H1 (cell line): ENCODE results near the gene HTR3D. TPM values are rescaled to one million over a fixed set of nuclear protein-coding genes. Genes with fewer than 3 reads are reported as not detected.

Source experiments
- CTCF ChIA-PET: fragments of 300-600 bp; sonication (Branson Sonifier 250); formaldehyde crosslinking; loops from one replicate; lab custom pipeline; 2021; ENCODE audit not compliant: partially characterized antibody; lab: Charles Lee
- POLR2A ChIA-PET: fragments of 300-600 bp; sonication (Branson Sonifier 250); formaldehyde crosslinking; loops from one replicate; lab custom pipeline; 2021; ENCODE audit warnings: inconsistent platforms; ENCODE audit not compliant: partially characterized antibody; lab: Charles Lee
- DNase-seq, 2 experiments: peaks; one replicate each; pipeline versions ENCODE4 v3.0.0 to v3.0.0-alpha.2; 2010 to 2022; ENCODE audit warnings: low spot score in 2 of 2, low read depth in 1 of 2, mixed read lengths in 1 of 2
- FAIRE-seq: peaks from 2 replicates; lab custom pipeline; 2011; peaks lifted over from hg19 to GRCh38; lab: Jason Lieb, UNC
- H2AFZ ChIP-seq: 2 replicates; pipeline ENCODE4 v1.8.1; 2012; ENCODE audit warnings: low read length, inconsistent platforms
- H2AK5ac ChIP-seq: 2 replicates; pipeline ENCODE4 v1.6.1; 2013; ENCODE audit warnings: low read depth, low read length
- H2BK120ac ChIP-seq: replicated peaks from 2 replicates; pipeline ENCODE3; 2013; ENCODE audit warnings: low read depth, low read length, inconsistent platforms
- H2BK12ac ChIP-seq: 2 replicates; pipeline ENCODE4 v1.6.1; 2013; ENCODE audit warnings: low read depth, low read length
- H2BK15ac ChIP-seq: 2 replicates; pipeline ENCODE4 v1.6.1; 2013; ENCODE audit warnings: low read length
- H2BK20ac ChIP-seq: 2 replicates; pipeline ENCODE4 v1.6.1; 2013; ENCODE audit warnings: low read length
- H2BK5ac ChIP-seq: 2 replicates; pipeline ENCODE4 v1.6.1; 2013; ENCODE audit warnings: low read depth, low read length
- H3K14ac ChIP-seq: 2 replicates; pipeline ENCODE4 v1.6.1; 2013; ENCODE audit warnings: inconsistent platforms; ENCODE audit not compliant: insufficient read length
- H3K18ac ChIP-seq: 2 replicates; pipeline ENCODE4 v1.6.1; 2013; ENCODE audit warnings: low read length; ENCODE audit errors: extremely low read depth
- H3K23ac ChIP-seq: 2 replicates; pipeline ENCODE4 v1.6.1; 2013; ENCODE audit warnings: inconsistent platforms; ENCODE audit not compliant: insufficient read length
- H3K23me2 ChIP-seq: 2 replicates; pipeline ENCODE4 v1.6.1; 2013; ENCODE audit warnings: low read depth, low read length
- H3K27ac ChIP-seq: 2 replicates; pipeline ENCODE4 v1.6.1; 2011; ENCODE audit warnings: low read depth, low read length, inconsistent platforms
- H3K27me3 ChIP-seq, 4 experiments: replicated peaks in 1 of 4; 1 replicate in 1 of 4; 2 replicates in 3 of 4; pipeline versions ENCODE4 v1.6.1 to v1.8.1; 2011 to 2013; ENCODE audit warnings: low read length in 3 of 4, mild to moderate bottlenecking in 3 of 4, inconsistent platforms in 2 of 4, mixed read lengths in 2 of 4, moderate library complexity in 1 of 4; ENCODE audit not compliant: control insufficient read depth in 3 of 4, insufficient read depth in 3 of 4; ENCODE audit errors: extremely low read depth in 1 of 4
- H3K36me3 ChIP-seq, 4 experiments: 2 replicates each; pipeline versions ENCODE4 v1.6.1 to v1.8.1; 2011 to 2013; ENCODE audit warnings: mild to moderate bottlenecking in 4 of 4, low read length in 3 of 4, moderate library complexity in 2 of 4, control low read depth in 1 of 4, inconsistent platforms in 1 of 4; ENCODE audit not compliant: insufficient read depth in 4 of 4, control insufficient read depth in 2 of 4
- H3K4ac ChIP-seq: replicated peaks from 2 replicates; pipeline ENCODE3; 2013; ENCODE audit warnings: low read length, low read depth, mixed read lengths, inconsistent platforms; ENCODE audit not compliant: insufficient read length
- H3K4me1 ChIP-seq, 4 experiments: replicated peaks in 1 of 4; 1 replicate in 1 of 4; 2 replicates in 3 of 4; pipeline versions ENCODE4 v1.6.1 to v1.8.1; 2011 to 2013; ENCODE audit warnings: low read length in 3 of 4, inconsistent platforms in 2 of 4, mixed read lengths in 1 of 4; ENCODE audit not compliant: insufficient read depth in 4 of 4, control insufficient read depth in 3 of 4
- H3K4me2 ChIP-seq, 2 experiments: 2 replicates each; pipeline versions ENCODE4 v1.6.1 to v1.8.1; 2011 to 2013; ENCODE audit warnings: low read depth in 2 of 2, low read length in 2 of 2, control low read depth in 1 of 2, inconsistent platforms in 1 of 2, mild to moderate bottlenecking in 1 of 2; ENCODE audit not compliant: insufficient read depth in 1 of 2
- H3K4me3 ChIP-seq, 4 experiments: fragments of 200-600, 300-600 bp in 1 of 4; sonication (generic), shearing (Covaris generic), sonication (Bioruptor Twin) in 1 of 4; 2 replicates each; pipeline versions ENCODE4 v1.5.1 to v1.8.1; 2011 to 2016; ENCODE audit warnings: low read length in 4 of 4, low read depth in 3 of 4, control low read depth in 2 of 4, inconsistent platforms in 2 of 4, mild to moderate bottlenecking in 2 of 4, mixed read lengths in 1 of 4, moderate library complexity in 1 of 4; ENCODE audit not compliant: insufficient read depth in 2 of 4; ENCODE audit errors: extremely low read depth in 1 of 4
- H3K56ac ChIP-seq: replicated peaks from 2 replicates; pipeline ENCODE3; 2013; ENCODE audit warnings: low read depth, mild to moderate bottlenecking, mixed read lengths, low read length, inconsistent platforms; ENCODE audit not compliant: insufficient read length
- H3K79me1 ChIP-seq: 2 replicates; pipeline ENCODE4 v1.6.1; 2013; ENCODE audit warnings: low read depth, low read length, control low read depth
- H3K79me2 ChIP-seq, 2 experiments: 2 replicates each; pipeline versions ENCODE4 v1.6.1 to v1.8.1; 2012 to 2013; ENCODE audit warnings: low read length in 2 of 2, mild to moderate bottlenecking in 2 of 2, inconsistent platforms in 1 of 2; ENCODE audit not compliant: insufficient read depth in 2 of 2, control insufficient read depth in 1 of 2
- H3K9ac ChIP-seq, 4 experiments: replicated peaks in 1 of 4; 1 replicate in 1 of 4; 2 replicates in 3 of 4; pipeline versions ENCODE4 v1.6.1 to v1.8.1; 2011 to 2013; ENCODE audit warnings: low read depth in 3 of 4, low read length in 3 of 4, control low read depth in 2 of 4, mild to moderate bottlenecking in 2 of 4, moderate library complexity in 2 of 4, inconsistent platforms in 1 of 4; ENCODE audit errors: extremely low read depth in 1 of 4
- H3K9me3 ChIP-seq, 2 experiments: 2 replicates each; pipeline versions ENCODE4 v1.6.1 to v1.8.1; 2012 to 2013; ENCODE audit warnings: mild to moderate bottlenecking in 2 of 2, moderate library complexity in 2 of 2, control low read depth in 1 of 2, inconsistent platforms in 1 of 2, low read depth in 1 of 2, low read length in 1 of 2, mixed read lengths in 1 of 2; ENCODE audit not compliant: insufficient read depth in 2 of 2
- H4K20me1 ChIP-seq, 2 experiments: replicated peaks in 1 of 2; 2 replicates each; pipeline versions ENCODE3 to v1.8.1; 2011 to 2013; ENCODE audit warnings: inconsistent platforms in 2 of 2, low read length in 2 of 2, mild to moderate bottlenecking in 1 of 2; ENCODE audit not compliant: insufficient read depth in 2 of 2, control insufficient read depth in 1 of 2
- H4K5ac ChIP-seq: 2 replicates; pipeline ENCODE4 v1.6.1; 2013; ENCODE audit warnings: low read length, low read depth, mixed read lengths, inconsistent platforms; ENCODE audit not compliant: insufficient read length
- H4K8ac ChIP-seq: 2 replicates; pipeline ENCODE4 v1.8.0; 2013; ENCODE audit warnings: mild to moderate bottlenecking, moderate library complexity, low read length, inconsistent platforms; ENCODE audit not compliant: insufficient read depth; ENCODE audit errors: extremely low read depth
- H4K91ac ChIP-seq: replicated peaks from 2 replicates; pipeline ENCODE3; 2013; ENCODE audit warnings: low read length, mixed read lengths, inconsistent platforms; ENCODE audit not compliant: insufficient read length
- EZH2 ChIP-seq: fragments of 200-600 bp; sonication (generic); IDR thresholded peaks from 2 replicates; pipeline ENCODE4 v1.7.1; 2012; ENCODE audit warnings: low read depth, mild to moderate bottlenecking, moderate library complexity, low read length, inconsistent platforms; ENCODE audit not compliant: severe bottlenecking
- GABPA ChIP-seq: IDR thresholded peaks from 2 replicates; pipeline ENCODE4 v1.6.1; 2011; ENCODE audit warnings: mild to moderate bottlenecking, low read length, moderate library complexity, borderline replicate concordance; ENCODE audit not compliant: insufficient read depth
- HDAC2 ChIP-seq, 2 experiments: fragments of 300-600 bp in 1 of 2; sonication (generic) in 1 of 2; IDR thresholded peaks; 2 replicates each; pipeline ENCODE4 v1.6.1; 2011 to 2012; ENCODE audit warnings: low read depth in 2 of 2, low read length in 2 of 2, mild to moderate bottlenecking in 2 of 2, moderate library complexity in 2 of 2, borderline replicate concordance in 1 of 2, inconsistent platforms in 1 of 2
- SRF ChIP-seq: IDR thresholded peaks from 2 replicates; pipeline ENCODE4 v1.6.1; 2011; ENCODE audit warnings: mild to moderate bottlenecking, low read depth, low read length, moderate library complexity
- WGBS, 2 experiments: shearing (Covaris generic) in 1 of 2; methylation state at CpG; one replicate each; pipeline versions ENCODE4 v1.1.6 to v1.1.7; 2013 to 2015; ENCODE audit warnings: low lambda C conversion rate in 2 of 2, mixed read lengths in 2 of 2, inconsistent platforms in 1 of 2, low coverage in 1 of 2, missing lambda C conversion rate in 1 of 2; ENCODE audit not compliant: insufficient replicate concordance in 2 of 2, insufficient coverage in 1 of 2, insufficient read length in 1 of 2; ENCODE audit errors: extremely low coverage in 1 of 2, missing lambda C conversion rate in 1 of 2; 5-methylcytosine and 5-hydroxymethylcytosine counted together
- polyA plus RNA-seq, 7 experiments: library from polyadenylated mRNA; depleted of rRNA in 3 of 7; stranded (reverse) in 5 of 7; unstranded in 2 of 7; fragments of >200 nt in 5 of 7; fragments of 200-250 nt in 2 of 7; gene quantifications; 1 replicate in 5 of 7; 2 replicates in 1 of 7; 4 replicates in 1 of 7; pipeline versions ENCODE4 v1.2.1 to v1.2.3, GENCODE V29; 2011 to 2013; ENCODE audit warnings: missing spikeins in 2 of 7, mixed read lengths in 2 of 7
- total RNA-seq: library from RNA; stranded (reverse); fragmentation: NEBNext Ultra II Directional; extraction: Animal tissue kit (Norgen Biotek cat#: 25700); gene quantifications from 2 replicates; pipeline ENCODE4 v1.2.1, GENCODE V29; 2021

HTR3D gene
- total and polyA plus RNA-seq, 2 of the 8 experiments (the other 6 are each of a cell fraction or from before 2014, with no cell fraction given), result not detected

GRCh38 chr3:184015381-184016019 lies 16.0 kb upstream of the HTR3D start:
- H2BK15ac ChIP-seq, result no peak overlapping the region
- ChIA-PET POLR2A (interaction anchor here (0.8 to 1.2 kb wide), 2 partner anchors 15 to 47 kb away, joined by 3 read pairs; no protein-coding TSS in a partner anchor), CTCF (interaction anchor here (1.1 to 2.1 kb wide), 12 partner anchors 9 to 274 kb away, joined by 3 to 14 read pairs (median 4); no protein-coding TSS in a partner anchor)
- peaks cover 0 to 18% (median 4%) of the 10 kb centered on the region in 4 experiments; a peak in 5 of 8 replicates for H3K36me3 ChIP-seq
- H4K91ac ChIP-seq, result no peak overlapping the region
- no peak overlapping the region for H2BK5ac ChIP-seq
- H3K23ac ChIP-seq, result no peak overlapping the region
- H3K9ac ChIP-seq, result no peak overlapping the region
- H2BK20ac ChIP-seq, result no peak overlapping the region
- H2BK12ac ChIP-seq, result no peak overlapping the region
- DNase-seq (no peak), FAIRE-seq (no peak)
- H3K4me3 ChIP-seq, result 0 out of 8 replicates have a peak overlapping the region, but pooled peaks of 1 of the 4 experiments have one; percentile 1
- no peaks in the 10 kb centered on the region for H3K27me3 ChIP-seq
- no peak overlapping the region for H3K18ac ChIP-seq
- H2BK120ac ChIP-seq, result no peak overlapping the region
- no peak overlapping the region for H4K8ac ChIP-seq
- no peak overlapping the region for H3K56ac ChIP-seq
- no peak overlapping the region for H3K14ac ChIP-seq
- H4K5ac ChIP-seq, result no peak overlapping the region
- peaks cover 0 to 22% of the 10 kb centered on the region in 2 experiments; a peak in 2 of 4 replicates for H3K79me2 ChIP-seq
- H2AFZ ChIP-seq, result no peak overlapping the region
- peaks cover 0 to under 1% of the 10 kb centered on the region in 2 experiments for H4K20me1 ChIP-seq
- peaks cover 3% of the 10 kb centered on the region; the same call in 1 of the 2 replicates for H3K23me2 ChIP-seq
- H3K27ac ChIP-seq, result no peak overlapping the region
- H3K4me1 ChIP-seq, result peaks cover 2 to 9% (median 7%) of the 10 kb centered on the region in 4 experiments; a peak in 3 of 7 replicates
- no peak overlapping the region for H2AK5ac ChIP-seq
- H3K79me1 ChIP-seq, result no peaks in the 10 kb centered on the region; the same call in 1 of the 2 replicates
- H3K4me2 ChIP-seq, result peak overlapping the region in 1 of 2 experiments; percentile 66; a peak in 2 of 4 replicates
- no peak for TF ChIP-seq SRF
- TF ChIP-seq HDAC2 (IDR thresholded peaks at IDR 0.05; ENCODE audit: borderline replicate concordance in 1 of 2, low read depth in 2 of 2, low read length in 2 of 2), result no peak
- TF ChIP-seq GABPA, result no peak
- TF ChIP-seq EZH2, result no peak
- no peak overlapping the region for H3K4ac ChIP-seq
- WGBS, 2 experiments, result 88% methylated on average over 10 of the region's 10 CpGs; no CpG with 5 or more reads in 1 of the 2 experiments
- no peaks in the 10 kb centered on the region for H3K9me3 ChIP-seq
